ENCODE results near the gene IRF2BP2. TPM values are rescaled to one million over a fixed set of nuclear protein-coding genes. Genes with fewer than 3 reads are reported as not detected.
A peak's percentile ranks its signal among the peaks of the same experiment; 100 is the strongest.

Gene IRF2BP2
- total RNA-seq, 1 donor from 2014 or later, result 80.3 TPM

- no peak for DNase-seq (ENCODE audit: low read depth)
- peak overlapping the region; percentile 71 for H3K4me3 ChIP-seq (ENCODE audit: low read depth, low read length)
- no peak for FAIRE-seq
- peaks cover 11% of the 10 kb centered on the region for H3K36me3 ChIP-seq (ENCODE audit: control insufficient read depth, insufficient read depth, low read length)
- H3K27me3 ChIP-seq (ENCODE audit: control insufficient read depth, insufficient read depth, low read length), result no peaks in the 10 kb centered on the region
- no peak for TF ChIP-seq CTCF (IDR thresholded peaks at IDR 0.05; ENCODE audit: insufficient read depth, low read length, severe bottlenecking)
Observed at GRCh38 chr1:234606784-234607108, 3.2 kb downstream of the IRF2BP2 start.

GRCh38 chr1:234605983-234606783 is 3.8 kb downstream of the IRF2BP2 start:
- no peak for FAIRE-seq
- Histone ChIP-seq H3K27me3 (ENCODE audit: control insufficient read depth, insufficient read depth, low read length) (no peaks in the 10 kb centered on the region), H3K4me3 (ENCODE audit: low read depth, low read length) (peak overlapping the region; percentile 71), H3K36me3 (ENCODE audit: control insufficient read depth, insufficient read depth, low read length) (peaks cover 11% of the 10 kb centered on the region)
- peak; percentile 6 for TF ChIP-seq CTCF (IDR thresholded peaks at IDR 0.05; ENCODE audit: insufficient read depth, low read length, severe bottlenecking)
- DNase-seq (ENCODE audit: low read depth), result no peak

- peak overlapping the region; percentile 71 for H3K4me3 ChIP-seq (ENCODE audit: low read depth, low read length)
- H3K36me3 ChIP-seq (ENCODE audit: control insufficient read depth, insufficient read depth, low read length), result peaks cover 11% of the 10 kb centered on the region
- TF ChIP-seq CTCF (IDR thresholded peaks at IDR 0.05; ENCODE audit: insufficient read depth, low read length, severe bottlenecking), result no peak
- H3K27me3 ChIP-seq (ENCODE audit: control insufficient read depth, insufficient read depth, low read length), result no peaks in the 10 kb centered on the region
- FAIRE-seq (no peak), DNase-seq (ENCODE audit: low read depth) (no peak)
Observed at GRCh38 chr1:234605399-234605982, 4.5 kb downstream of the IRF2BP2 start.

GRCh38 chr1:234604495-234605398 is 5.2 kb downstream of the IRF2BP2 start:
- DNase-seq (ENCODE audit: low read depth) (peak; percentile 78), FAIRE-seq (no peak)
- Histone ChIP-seq H3K4me3 (ENCODE audit: low read depth, low read length) (peak overlapping the region; percentile 71), H3K36me3 (ENCODE audit: control insufficient read depth, insufficient read depth, low read length) (peaks cover 11% of the 10 kb centered on the region), H3K27me3 (ENCODE audit: control insufficient read depth, insufficient read depth, low read length) (no peaks in the 10 kb centered on the region)
- no peak for TF ChIP-seq CTCF (IDR thresholded peaks at IDR 0.05; ENCODE audit: insufficient read depth, low read length, severe bottlenecking)

GRCh38 chr1:234603221-234604204 is 6.5 kb downstream of the IRF2BP2 start:
- FAIRE-seq, result no peak
- Histone ChIP-seq H3K4me3 (ENCODE audit: low read depth, low read length) (no peak overlapping the region), H3K36me3 (ENCODE audit: control insufficient read depth, insufficient read depth, low read length) (peaks cover 11% of the 10 kb centered on the region), H3K27me3 (ENCODE audit: control insufficient read depth, insufficient read depth, low read length) (no peaks in the 10 kb centered on the region)
- DNase-seq (ENCODE audit: low read depth), result no peak
- no peak for TF ChIP-seq CTCF (IDR thresholded peaks at IDR 0.05; ENCODE audit: insufficient read depth, low read length, severe bottlenecking)

All from bronchial epithelial cell (primary cell).